ENCODE results near the gene GYS1. TPM values are rescaled to one million over a fixed set of nuclear protein-coding genes. Genes with fewer than 3 reads are reported as not detected.
"Not testable (repeated sequence)": the region's sequence is repeated elsewhere in the genome, so short reads cannot be mapped to it uniquely, and the experiment has no call there.

GYS1 gene
- total and polyA plus RNA-seq, 10 of the 15 experiments (the other 5 are each of a cell fraction or from before 2014, with no cell fraction given): 3.7 to 62.0 (median 37.3) TPM

DNA sequence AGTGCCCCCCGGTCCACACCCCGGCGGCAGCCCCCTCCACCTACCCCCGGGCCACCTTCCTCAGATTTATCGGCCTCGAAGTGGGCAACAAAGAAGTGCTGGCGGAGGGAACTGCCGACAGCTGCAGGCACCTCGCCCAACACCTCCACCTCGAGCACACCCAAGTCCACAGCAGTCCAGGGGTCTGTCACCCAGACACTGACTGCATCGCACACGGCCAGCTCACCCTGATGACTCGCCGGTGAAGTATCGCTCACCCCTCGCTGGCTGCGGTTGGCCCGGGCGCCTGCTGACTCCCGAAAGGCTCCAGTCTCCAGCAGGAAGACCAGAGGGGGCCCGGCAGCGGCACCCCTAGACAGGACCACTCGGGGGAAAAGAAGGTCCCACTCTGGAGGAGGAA lies 32.5 kb upstream of the GYS1 start:
- POLR2A ChIA-PET; H4K20me1 ChIP-seq (ENCODE audit: control insufficient read depth, insufficient read depth): not testable (repeated sequence)

DNA sequence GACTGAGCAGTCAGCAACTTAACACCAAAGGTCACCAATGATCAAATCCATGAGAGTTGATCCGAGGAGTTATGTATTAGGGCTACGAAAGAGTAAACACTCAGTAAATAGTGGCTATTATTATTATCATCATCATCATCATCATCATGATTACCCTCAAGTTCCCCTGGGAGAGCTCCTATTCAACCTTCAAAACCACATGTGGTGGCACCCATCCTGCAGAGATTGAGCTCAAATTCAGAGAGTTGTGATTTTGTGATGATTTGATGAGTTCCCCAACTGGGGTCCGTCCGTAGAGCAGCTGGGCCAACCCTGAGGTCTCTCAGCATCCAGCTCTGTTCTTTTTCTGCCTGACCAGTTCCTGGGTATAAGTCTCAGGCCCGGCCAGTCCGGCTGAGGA lies 32.0 kb upstream of the GYS1 start:
- POLR2A ChIA-PET; DNase-seq (ENCODE audit: low read depth, low spot score); H3K36me3 ChIP-seq (ENCODE audit: control insufficient read depth in 2 of 2, insufficient read depth in 2 of 2, low read length in 1 of 2); ATAC-seq; H4K20me1 ChIP-seq (ENCODE audit: control insufficient read depth, insufficient read depth); H3K4me3 ChIP-seq; H3K79me2 ChIP-seq (ENCODE audit: control insufficient read depth, insufficient read depth, low read length); H3K9me3 ChIP-seq (replicated peaks; ENCODE audit: control insufficient read depth, insufficient read depth, low read length); H3K27ac ChIP-seq (ENCODE audit: control insufficient read depth, insufficient read depth); H3K9ac ChIP-seq (ENCODE audit: control insufficient read depth, insufficient read depth, low read length); SMC1A ChIA-PET (ENCODE audit: uncharacterized antibody, unreplicated experiment); H3K27me3 ChIP-seq (replicated peaks in 1 of 2; ENCODE audit: control insufficient read depth in 2 of 2, insufficient read depth in 2 of 2, low read length in 1 of 2); H3K4me2 ChIP-seq (ENCODE audit: control insufficient read depth, insufficient read depth); in situ Hi-C loops (cut with MboI); H2AFZ ChIP-seq (ENCODE audit: control insufficient read depth, low read depth, low read length); BruUV-seq (replicated peaks); FAIRE-seq; CTCF ChIA-PET; intact Hi-C loops (cut with micrococcal nuclease; ENCODE audit: unreplicated experiment); RAD21 ChIA-PET (ENCODE audit: unreplicated experiment): not testable (repeated sequence)
- 30% methylated on average over 4 of the region's 6 CpGs for WGBS (ENCODE audit: insufficient coverage, insufficient replicate concordance, low lambda C conversion rate, missing lambda C conversion rate)
- H3K4me1 ChIP-seq (ENCODE audit: control insufficient read depth, insufficient read depth, low read length): peaks cover 10% of the 10 kb centered on the region

More for the DNA sequence above, 32.5 kb upstream of the GYS1 start:
- BruUV-seq (replicated peaks); H3K9me3 ChIP-seq (replicated peaks; ENCODE audit: control insufficient read depth, insufficient read depth, low read length); H3K27ac ChIP-seq (ENCODE audit: control insufficient read depth, insufficient read depth); H2AFZ ChIP-seq (ENCODE audit: control insufficient read depth, low read depth, low read length); H3K9ac ChIP-seq (ENCODE audit: control insufficient read depth, insufficient read depth, low read length); H3K36me3 ChIP-seq (ENCODE audit: control insufficient read depth in 2 of 2, insufficient read depth in 2 of 2, low read length in 1 of 2); in situ Hi-C loops (cut with MboI); ATAC-seq; H3K4me1 ChIP-seq (ENCODE audit: control insufficient read depth, insufficient read depth, low read length); H3K79me2 ChIP-seq (ENCODE audit: control insufficient read depth, insufficient read depth, low read length); RAD21 ChIA-PET (ENCODE audit: unreplicated experiment); intact Hi-C loops (cut with micrococcal nuclease; ENCODE audit: unreplicated experiment); DNase-seq (ENCODE audit: low read depth, low spot score); H3K27me3 ChIP-seq (replicated peaks in 1 of 2; ENCODE audit: control insufficient read depth in 2 of 2, insufficient read depth in 2 of 2, low read length in 1 of 2); H3K4me3 ChIP-seq; SMC1A ChIA-PET (ENCODE audit: uncharacterized antibody, unreplicated experiment); H3K4me2 ChIP-seq (ENCODE audit: control insufficient read depth, insufficient read depth); FAIRE-seq; CTCF ChIA-PET: not testable (repeated sequence)
- 53% methylated on average over 23 of the region's 23 CpGs for WGBS (ENCODE audit: insufficient coverage, insufficient replicate concordance, low lambda C conversion rate, missing lambda C conversion rate)

DNA sequence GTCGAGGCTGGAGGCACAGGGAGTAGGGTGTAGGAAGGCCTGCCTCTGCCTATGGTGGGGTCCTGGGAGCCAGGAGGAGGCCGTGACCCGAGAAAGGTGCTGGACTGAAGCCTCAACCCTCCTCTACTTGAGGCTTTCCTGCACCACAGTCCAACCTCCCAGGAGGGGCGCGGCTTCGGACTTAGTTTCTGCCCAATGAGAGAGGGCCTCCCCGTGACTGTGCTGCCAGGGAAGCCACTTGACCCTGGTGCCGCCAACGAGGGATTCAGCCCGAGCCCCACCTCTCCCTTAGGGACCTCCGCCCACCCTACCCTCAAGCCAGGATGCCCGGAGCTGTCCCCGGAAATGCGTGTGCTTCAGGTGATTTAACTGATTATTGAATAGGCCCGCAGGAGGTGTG lies 31.1 kb upstream of the GYS1 start, which contains the start of gene CGB3:
CGB3 (minus strand) TSS at position 101 of the 400 bp plus-strand sequence. CDS start 362 bp downstream, outside the sequence.
- H3K27ac ChIP-seq (ENCODE audit: control insufficient read depth, insufficient read depth); FAIRE-seq; DNase-seq (ENCODE audit: low read depth, low spot score); H2AFZ ChIP-seq (ENCODE audit: control insufficient read depth, low read depth, low read length); H3K79me2 ChIP-seq (ENCODE audit: control insufficient read depth, insufficient read depth, low read length); H3K36me3 ChIP-seq (ENCODE audit: control insufficient read depth in 2 of 2, insufficient read depth in 2 of 2, low read length in 1 of 2); H3K4me2 ChIP-seq (ENCODE audit: control insufficient read depth, insufficient read depth); H3K9me3 ChIP-seq (replicated peaks; ENCODE audit: control insufficient read depth, insufficient read depth, low read length); POLR2A ChIA-PET; in situ Hi-C loops (cut with MboI); RAD21 ChIA-PET (ENCODE audit: unreplicated experiment); BruUV-seq (replicated peaks); H3K4me3 ChIP-seq; H4K20me1 ChIP-seq (ENCODE audit: control insufficient read depth, insufficient read depth); H3K27me3 ChIP-seq (replicated peaks in 1 of 2; ENCODE audit: control insufficient read depth in 2 of 2, insufficient read depth in 2 of 2, low read length in 1 of 2); CTCF ChIA-PET; ATAC-seq; H3K9ac ChIP-seq (ENCODE audit: control insufficient read depth, insufficient read depth, low read length); SMC1A ChIA-PET (ENCODE audit: uncharacterized antibody, unreplicated experiment); intact Hi-C loops (cut with micrococcal nuclease; ENCODE audit: unreplicated experiment): not testable (repeated sequence)
- WGBS (ENCODE audit: insufficient coverage, insufficient replicate concordance, low lambda C conversion rate, missing lambda C conversion rate): 28% methylated on average over 15 of the region's 15 CpGs
- H3K4me1 ChIP-seq (ENCODE audit: control insufficient read depth, insufficient read depth, low read length): peaks cover 10% of the 10 kb centered on the region

All from GM12878 (cell line).